ENCODE measurements around the gene MAST2.

- TF ChIP-seq YY1 (IDR thresholded peaks at IDR 0.05; ENCODE audit: insufficient read depth, insufficient read length) = no peak
- TF ChIP-seq ZNF274 (IDR thresholded peaks at IDR 0.05; ENCODE audit: low read depth, low read length) = no peak
These were observed 51.3 kb downstream of the MAST2 start for GRCh38 chr1:45854724-45855123.

Data from NT2/D1 (cell line).